Stomach (tissue), 19 donors: ENCODE measurements around the gene RNF128. TPM values are rescaled to one million over a fixed set of nuclear protein-coding genes. Genes with fewer than 3 reads are reported as not detected.

Experiments
- DNase-seq, 2 donors: peaks; one replicate each; pipeline versions ENCODE4 v3.0.0 to v3.0.0-alpha.2; 2013 to 2019
- H3K27ac ChIP-seq, 5 donors: fragments of 200-600 bp in 4 of 5; sonication (generic) in 4 of 5; one replicate each; pipeline ENCODE4 v1.5.1; 2013 to 2019; ENCODE audit warnings: mild to moderate bottlenecking in 1 of 5, moderate library complexity in 1 of 5
- H3K27me3 ChIP-seq, 3 donors: fragments of 200-600 bp; sonication (generic); one replicate each; pipeline ENCODE4 v1.5.1; 2017 to 2019; ENCODE audit warnings: mixed run types in 1 of 3
- H3K36me3 ChIP-seq, 4 donors: fragments of 200-600 bp; sonication (generic); 1 replicate in 3 of 4; 2 replicates in 1 of 4; pipeline ENCODE4 v1.5.1; 2016 to 2019
- H3K4me1 ChIP-seq, 4 donors: fragments of 200-600 bp; sonication (generic); one replicate each; pipeline ENCODE4 v1.5.1; 2016 to 2019
- H3K4me3 ChIP-seq, 4 donors: fragments of 200-600 bp; sonication (generic) in 3 of 4; one replicate each; pipeline ENCODE4 v1.5.1; 2016 to 2019; ENCODE audit warnings: mild to moderate bottlenecking in 1 of 4
- H3K9me3 ChIP-seq, 4 donors: fragments of 200-600 bp; sonication (generic); one replicate each; pipeline ENCODE4 v1.5.1; 2016 to 2019
- EP300 ChIP-seq: sonication (generic); formaldehyde crosslinking; IDR thresholded peaks from one replicate; pipeline ENCODE4 v1.6.1; 2017; ENCODE audit warnings: antibody characterized with exemption
- POLR2A ChIP-seq, 4 donors: fragments of 450-650 bp; IDR thresholded peaks; one replicate each; pipeline ENCODE4 v1.6.1; 2016; ENCODE audit warnings: antibody characterized with exemption in 4 of 4, control low read depth in 2 of 4, mild to moderate bottlenecking in 1 of 4, moderate library complexity in 1 of 4
- POLR2AphosphoS5 ChIP-seq, 3 donors: sonication (generic); formaldehyde crosslinking; IDR thresholded peaks; one replicate each; pipeline ENCODE4 v1.6.1; 2016; ENCODE audit warnings: antibody characterized with exemption in 3 of 3
- WGBS, 5 donors: extraction: QIAGEN DNeasy Blood & Tissue Kit in 3 of 5; methylation state at CpG; one replicate each; pipeline versions ENCODE4 v1.1.5 to v1.1.7; 2013 to 2018; 5-methylcytosine and 5-hydroxymethylcytosine counted together
- intact Hi-C: fragments of 100-400 bp; cut with DNase I; formaldehyde crosslinking; loops from one replicate; pipeline ENCODE4 v1.15.1; 2023; ENCODE audit warnings: low total_unique reads
- long read RNA-seq, 10 donors: transcript quantifications; one replicate each; lab custom pipeline, GENCODE V29; 2026
- polyA plus RNA-seq, 3 donors: library from polyadenylated mRNA; stranded (reverse); fragments of 200-250 nt; gene quantifications; one replicate each; pipeline ENCODE4 v1.2.3, GENCODE V29; 2013
- total RNA-seq, 5 donors: library from RNA; depleted of rRNA; stranded (reverse); fragments of >200 nt; gene quantifications; one replicate each; pipeline versions ENCODE4 v1.1.0 to v1.2.3, GENCODE V29; 2014 to 2016
- TF ChIP-seq, protein P1 (sequence below), 7 experiments: fragments of 450-650 bp in 4 of 7; fragments of 200-600 bp in 3 of 7; sonication (generic) in 3 of 7; IDR thresholded peaks; one replicate each; pipeline ENCODE4 v1.5.1; 2016 to 2019; ENCODE audit warnings: antibody characterized with exemption in 7 of 7, control low read depth in 2 of 7, mild to moderate bottlenecking in 1 of 7
- donor health status: healthy with polysubstance abuse.
- donor health status: Bipolar disorder and iron deficiency.
- donor health status: healthy.

The RNF128 gene, protein sequence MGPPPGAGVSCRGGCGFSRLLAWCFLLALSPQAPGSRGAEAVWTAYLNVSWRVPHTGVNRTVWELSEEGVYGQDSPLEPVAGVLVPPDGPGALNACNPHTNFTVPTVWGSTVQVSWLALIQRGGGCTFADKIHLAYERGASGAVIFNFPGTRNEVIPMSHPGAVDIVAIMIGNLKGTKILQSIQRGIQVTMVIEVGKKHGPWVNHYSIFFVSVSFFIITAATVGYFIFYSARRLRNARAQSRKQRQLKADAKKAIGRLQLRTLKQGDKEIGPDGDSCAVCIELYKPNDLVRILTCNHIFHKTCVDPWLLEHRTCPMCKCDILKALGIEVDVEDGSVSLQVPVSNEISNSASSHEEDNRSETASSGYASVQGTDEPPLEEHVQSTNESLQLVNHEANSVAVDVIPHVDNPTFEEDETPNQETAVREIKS
- total RNA-seq (10 to 100 TPM in 3 of 5 donors, 1 to 10 TPM in 2; 4.1 to 78.6 (median 14.1) TPM), polyA plus RNA-seq (10 to 100 TPM in 1 of 3 donors, 1 to 10 TPM in 2; 6.4 to 17.2 (median 7.5) TPM)
- long read RNA-seq, donor 1, partial matches to known transcripts, result 0 of 5 reads
- long read RNA-seq, donor 1, other reads (novel, unspliced or antisense), result 0 of 5 reads
- long read RNA-seq, donor 2, transcript RNF128-201 (7 exons, 2,817 nt), result major isoform, 6 of 8 reads
- long read RNA-seq, donor 2, partial matches to known transcripts, result 0 of 8 reads
- long read RNA-seq, donor 2, other reads (novel, unspliced or antisense), result 0 of 8 reads
- long read RNA-seq, donor 3, partial matches to known transcripts, result 19 of 24 reads
- long read RNA-seq, donor 3, other reads (novel, unspliced or antisense), result 0 of 24 reads
- long read RNA-seq, donor 4, partial matches to known transcripts, result 0 of 1 reads
- long read RNA-seq, donor 4, other reads (novel, unspliced or antisense), result 0 of 1 reads
- long read RNA-seq, donor 5, transcript RNF128-201 (7 exons, 2,817 nt), result major isoform, 8 of 9 reads
- long read RNA-seq, donor 5, partial matches to known transcripts, result 0 of 9 reads
- long read RNA-seq, donor 5, other reads (novel, unspliced or antisense), result 0 of 9 reads
- long read RNA-seq, donor 6, transcript RNF128-202 (7 exons, 2,654 nt), result minor isoform, 7 of 100 reads
- long read RNA-seq, donor 6, transcript RNF128-201 (7 exons, 2,817 nt), result major isoform, 34 of 100 reads
- long read RNA-seq, donor 6, partial matches to known transcripts, result 59 of 100 reads
- long read RNA-seq, donor 6, other reads (novel, unspliced or antisense), result 0 of 100 reads
- long read RNA-seq, donor 7, transcript RNF128-201 (7 exons, 2,817 nt), result major isoform, 11 of 12 reads
- long read RNA-seq, donor 7, partial matches to known transcripts, result 0 of 12 reads
- long read RNA-seq, donor 7, other reads (novel, unspliced or antisense), result 0 of 12 reads
- long read RNA-seq, donor 8, transcript RNF128-201 (7 exons, 2,817 nt), result major isoform, 11 of 13 reads
- long read RNA-seq, donor 8, partial matches to known transcripts, result 0 of 13 reads
- long read RNA-seq, donor 8, other reads (novel, unspliced or antisense), result 0 of 13 reads
- long read RNA-seq, donor 9, transcript RNF128-201 (7 exons, 2,817 nt), result major isoform, 7 of 7 reads
- long read RNA-seq, donor 9, partial matches to known transcripts, result 0 of 7 reads
- long read RNA-seq, donor 9, other reads (novel, unspliced or antisense), result 0 of 7 reads
- long read RNA-seq, donor 10, transcript RNF128-201 (7 exons, 2,817 nt), result major isoform, 5 of 5 reads
- long read RNA-seq, donor 10, partial matches to known transcripts, result 0 of 5 reads
- long read RNA-seq, donor 10, other reads (novel, unspliced or antisense), result 0 of 5 reads

DNA sequence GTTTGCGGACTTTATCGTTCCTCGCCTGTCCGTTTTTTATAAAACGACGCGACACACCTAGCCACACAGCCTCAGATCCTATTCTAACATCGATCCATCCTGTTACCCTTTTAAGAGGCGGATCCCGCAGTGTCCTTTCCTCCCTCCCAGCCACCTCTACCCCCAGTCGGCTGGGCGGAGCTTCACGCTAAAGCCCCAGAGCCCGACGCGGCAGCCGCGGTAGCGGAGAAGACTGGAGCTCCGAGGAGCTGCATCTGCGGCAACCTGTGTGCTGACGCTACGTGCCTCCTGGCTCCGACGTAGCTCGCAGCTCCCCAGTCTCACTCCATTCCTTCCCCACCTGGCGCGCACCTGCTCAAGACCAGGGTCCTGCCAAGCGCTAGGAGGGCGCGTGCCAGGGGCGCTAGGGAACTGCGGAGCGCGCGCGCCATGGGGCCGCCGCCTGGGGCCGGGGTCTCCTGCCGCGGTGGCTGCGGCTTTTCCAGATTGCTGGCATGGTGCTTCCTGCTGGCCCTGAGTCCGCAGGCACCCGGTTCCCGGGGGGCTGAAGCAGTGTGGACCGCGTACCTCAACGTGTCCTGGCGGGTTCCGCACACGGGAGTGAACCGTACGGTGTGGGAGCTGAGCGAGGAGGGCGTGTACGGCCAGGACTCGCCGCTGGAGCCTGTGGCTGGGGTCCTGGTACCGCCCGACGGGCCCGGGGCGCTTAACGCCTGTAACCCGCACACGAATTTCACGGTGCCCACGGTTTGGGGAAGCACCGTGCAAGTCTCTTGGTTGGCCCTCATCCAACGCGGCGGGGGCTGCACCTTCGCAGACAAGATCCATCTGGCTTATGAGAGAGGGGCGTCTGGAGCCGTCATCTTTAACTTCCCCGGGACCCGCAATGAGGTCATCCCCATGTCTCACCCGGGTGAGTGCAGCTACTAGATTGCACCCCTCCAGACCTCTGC is at the start of gene RNF128:
Gene RNF128 (plus strand): TSS at position 217 of the 953 bp plus-strand sequence. CDS start 213 bp downstream, at position 430.
- peak within 1 kb of the TSS; percentile 47 to 58 (median 52) for H3K4me3 ChIP-seq
- peaks cover 0 to 26% (median 13%) of the 10 kb centered on the region in 3 donors for H3K27me3 ChIP-seq
- WGBS, 5 donors, result 1 to 31% (median 6%) methylated on average over 26 to 79 of the region's 79 CpGs
- H3K4me1 ChIP-seq, result peaks cover 0 to 6% (median 0%) of the 10 kb centered on the region in 4 donors
- DNase-seq, result peak; percentile 72 to 83
- no peaks in the 10 kb centered on the region for H3K36me3 ChIP-seq
- TF ChIP-seq POLR2AphosphoS5 (IDR thresholded peaks at IDR 0.05) (peak in 2 of 3 donors; percentile 68 to 82), EP300 (no peak)
- TF ChIP-seq, protein P1, sequence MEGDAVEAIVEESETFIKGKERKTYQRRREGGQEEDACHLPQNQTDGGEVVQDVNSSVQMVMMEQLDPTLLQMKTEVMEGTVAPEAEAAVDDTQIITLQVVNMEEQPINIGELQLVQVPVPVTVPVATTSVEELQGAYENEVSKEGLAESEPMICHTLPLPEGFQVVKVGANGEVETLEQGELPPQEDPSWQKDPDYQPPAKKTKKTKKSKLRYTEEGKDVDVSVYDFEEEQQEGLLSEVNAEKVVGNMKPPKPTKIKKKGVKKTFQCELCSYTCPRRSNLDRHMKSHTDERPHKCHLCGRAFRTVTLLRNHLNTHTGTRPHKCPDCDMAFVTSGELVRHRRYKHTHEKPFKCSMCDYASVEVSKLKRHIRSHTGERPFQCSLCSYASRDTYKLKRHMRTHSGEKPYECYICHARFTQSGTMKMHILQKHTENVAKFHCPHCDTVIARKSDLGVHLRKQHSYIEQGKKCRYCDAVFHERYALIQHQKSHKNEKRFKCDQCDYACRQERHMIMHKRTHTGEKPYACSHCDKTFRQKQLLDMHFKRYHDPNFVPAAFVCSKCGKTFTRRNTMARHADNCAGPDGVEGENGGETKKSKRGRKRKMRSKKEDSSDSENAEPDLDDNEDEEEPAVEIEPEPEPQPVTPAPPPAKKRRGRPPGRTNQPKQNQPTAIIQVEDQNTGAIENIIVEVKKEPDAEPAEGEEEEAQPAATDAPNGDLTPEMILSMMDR (IDR thresholded peaks at IDR 0.05), result no peak
- H3K27ac ChIP-seq, result peak within 1 kb of the TSS; percentile 77 to 84 (median 79)
- no peaks in the 10 kb centered on the region for H3K9me3 ChIP-seq
- intact Hi-C loops, result no loop called here

DNA sequence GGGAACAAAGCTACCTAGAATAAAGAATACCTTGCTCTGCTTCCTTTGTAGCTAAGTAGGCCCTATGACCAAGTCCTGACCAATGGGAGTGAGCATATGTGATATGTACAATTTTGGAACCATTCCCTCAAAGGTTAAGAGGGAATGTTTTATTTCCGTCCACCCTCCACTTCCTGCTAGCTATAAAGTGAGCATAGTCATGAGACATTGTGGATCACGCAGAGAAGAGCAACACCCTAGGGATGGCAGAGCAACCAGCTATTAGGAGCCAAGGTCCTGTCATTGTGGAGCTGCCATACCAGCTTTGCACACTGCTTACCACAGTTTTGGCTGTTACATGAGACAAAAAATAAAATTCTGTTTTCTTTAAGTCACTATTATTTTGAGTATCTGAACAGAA is 45.8 kb upstream of the RNF128 start:
- H3K27me3 ChIP-seq, result peaks cover 0 to 12% (median 0%) of the 10 kb centered on the region in 3 donors
- DNase-seq, result no peak
- H3K4me1 ChIP-seq, result no peaks in the 10 kb centered on the region
- TF ChIP-seq, protein P1 (IDR thresholded peaks at IDR 0.05), result no peak
- no peak for TF ChIP-seq POLR2AphosphoS5 (IDR thresholded peaks at IDR 0.05)
- TF ChIP-seq POLR2A (IDR thresholded peaks at IDR 0.05), result no peak
- TF ChIP-seq EP300, result no peak
- H3K27ac ChIP-seq, result no peak overlapping the region
- H3K4me3 ChIP-seq, result no peak overlapping the region
- H3K9me3 ChIP-seq, result peaks cover 0 to 6% (median 2%) of the 10 kb centered on the region in 4 donors
- no peaks in the 10 kb centered on the region for H3K36me3 ChIP-seq
- intact Hi-C loops, result no loop called here
- WGBS, 5 donors, result 28 to 67% (median 49%) methylated on average over 2 of the region's 2 CpGs

DNA sequence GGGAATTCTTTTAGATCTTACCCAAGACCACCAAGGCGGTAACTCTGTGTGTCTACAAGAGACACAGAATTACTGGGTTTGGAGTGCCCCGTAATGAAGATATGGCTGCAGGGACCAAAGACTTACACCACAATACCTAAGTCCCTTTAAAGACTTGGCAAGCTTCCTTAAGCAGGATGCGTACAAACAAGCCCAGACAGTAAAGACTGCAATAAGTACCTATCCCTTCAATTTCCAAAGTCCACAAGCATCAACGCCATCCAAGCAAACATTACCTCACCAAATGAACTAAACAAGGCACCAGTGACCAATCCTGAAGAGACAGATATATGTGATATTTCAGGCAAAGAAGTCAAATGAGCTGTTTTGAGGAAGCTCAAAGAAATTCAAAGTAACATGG is 42.3 kb upstream of the RNF128 start:
- TF ChIP-seq POLR2AphosphoS5 (IDR thresholded peaks at IDR 0.05) (no peak), POLR2A (IDR thresholded peaks at IDR 0.05) (no peak), EP300 (no peak)
- TF ChIP-seq, protein P1 (IDR thresholded peaks at IDR 0.05), result no peak
- Histone ChIP-seq H3K4me3 (no peak overlapping the region), H3K4me1 (no peaks in the 10 kb centered on the region), H3K27ac (no peak overlapping the region), H3K9me3 (peaks cover 0 to 6% (median 2%) of the 10 kb centered on the region in 4 donors), H3K36me3 (no peaks in the 10 kb centered on the region), H3K27me3 (peaks cover 0 to 9% (median 0%) of the 10 kb centered on the region in 3 donors)
- 77 to 96% (median 83%) methylated on average over 4 of the region's 4 CpGs for WGBS, 5 donors
- no peak for DNase-seq
- intact Hi-C loops, result no loop called here
